Measurements from ENCODE around the gene METTL8. TPM values are rescaled to one million over a fixed set of nuclear protein-coding genes. Genes with fewer than 3 reads are reported as not detected.
"Not testable (repeated sequence)": the region's sequence is repeated elsewhere in the genome, so short reads cannot be mapped to it uniquely, and the experiment has no call there.

METTL8 gene
- total RNA-seq, 1 experiment from 2014 or later = 34.4 TPM

- CTCF ChIA-PET = not testable (repeated sequence)
Observed at GRCh38 chr2:171382175-171382574, 51.6 kb downstream of the METTL8 start.

DNA sequence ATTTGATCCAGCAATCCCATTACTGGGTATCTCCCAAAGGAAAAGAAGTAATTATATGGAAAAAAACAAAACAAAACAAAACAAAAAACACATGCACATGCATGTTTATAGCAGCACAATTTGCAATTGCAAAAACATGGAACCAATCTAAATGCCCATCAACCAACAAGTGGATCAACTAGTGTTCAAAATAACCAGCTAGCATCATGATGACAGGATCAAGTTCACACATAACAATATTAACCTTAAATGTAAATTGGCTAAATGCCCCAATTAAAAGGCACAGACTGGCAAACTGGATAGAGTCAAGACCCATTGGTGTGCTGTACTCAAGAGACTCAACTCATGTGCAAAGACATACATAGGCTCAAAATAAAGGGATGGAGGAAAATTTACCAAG is 55.9 kb downstream of the METTL8 start:
- peaks cover 51% of the 10 kb centered on the region for H3K79me2 ChIP-seq (ENCODE audit: insufficient read depth, low read length)
- RAD21 ChIA-PET (ENCODE audit: low non-redundant PET in 1 of 2, low total read pairs in 2 of 2, uncharacterized antibody in 2 of 2, unreplicated experiment in 2 of 2); H4K20me1 ChIP-seq (ENCODE audit: insufficient read depth); H3K36me3 ChIP-seq (ENCODE audit: control insufficient read depth in 1 of 2, insufficient read depth in 2 of 2, low read length in 2 of 2); BruUV-seq (replicated peaks); H3K4me3 ChIP-seq (replicated peaks in 1 of 2; ENCODE audit: low read depth in 1 of 2, low read length in 2 of 2); H3K9me2 ChIP-seq (ENCODE audit: insufficient read depth); ATAC-seq; DNase-seq (ENCODE audit: low read depth, low spot score); H2AFZ ChIP-seq (ENCODE audit: low read depth, low read length, poor library complexity, severe bottlenecking); POLR2A ChIA-PET; H3K9me3 ChIP-seq (ENCODE audit: control insufficient read depth in 1 of 2, insufficient read depth in 1 of 2, low read depth in 1 of 2, low read length in 2 of 2); H3K27me3 ChIP-seq (ENCODE audit: insufficient read depth, low read length); intact Hi-C loops (cut with micrococcal nuclease); H3K9ac ChIP-seq (ENCODE audit: low read length); H3K27ac ChIP-seq (ENCODE audit: low read depth, low read length); CTCF ChIA-PET; H3K4me2 ChIP-seq (ENCODE audit: low read length); H3K4me1 ChIP-seq (ENCODE audit: control insufficient read depth in 1 of 2, insufficient read depth in 2 of 2, low read length in 2 of 2): not testable (repeated sequence)

More at GRCh38 chr2:171382175-171382574, 51.6 kb downstream of the METTL8 start:
- H3K27me3 ChIP-seq (ENCODE audit: insufficient read depth, low read length); ATAC-seq; RAD21 ChIA-PET (ENCODE audit: low non-redundant PET in 1 of 2, low total read pairs in 2 of 2, uncharacterized antibody in 2 of 2, unreplicated experiment in 2 of 2); BruUV-seq (replicated peaks); H3K9me3 ChIP-seq (ENCODE audit: control insufficient read depth in 1 of 2, insufficient read depth in 1 of 2, low read depth in 1 of 2, low read length in 2 of 2); H3K4me3 ChIP-seq (replicated peaks in 1 of 2; ENCODE audit: low read depth in 1 of 2, low read length in 2 of 2); H3K4me1 ChIP-seq (ENCODE audit: control insufficient read depth in 1 of 2, insufficient read depth in 2 of 2, low read length in 2 of 2); intact Hi-C loops (cut with micrococcal nuclease); H3K9ac ChIP-seq (ENCODE audit: low read length); H3K36me3 ChIP-seq (ENCODE audit: control insufficient read depth in 1 of 2, insufficient read depth in 2 of 2, low read length in 2 of 2); H3K27ac ChIP-seq (ENCODE audit: low read depth, low read length); H2AFZ ChIP-seq (ENCODE audit: low read depth, low read length, poor library complexity, severe bottlenecking); H4K20me1 ChIP-seq (ENCODE audit: insufficient read depth); DNase-seq (ENCODE audit: low read depth, low spot score); H3K4me2 ChIP-seq (ENCODE audit: low read length); H3K9me2 ChIP-seq (ENCODE audit: insufficient read depth); POLR2A ChIA-PET: not testable (repeated sequence)
- H3K79me2 ChIP-seq (ENCODE audit: insufficient read depth, low read length) = peaks cover 56% of the 10 kb centered on the region

DNA sequence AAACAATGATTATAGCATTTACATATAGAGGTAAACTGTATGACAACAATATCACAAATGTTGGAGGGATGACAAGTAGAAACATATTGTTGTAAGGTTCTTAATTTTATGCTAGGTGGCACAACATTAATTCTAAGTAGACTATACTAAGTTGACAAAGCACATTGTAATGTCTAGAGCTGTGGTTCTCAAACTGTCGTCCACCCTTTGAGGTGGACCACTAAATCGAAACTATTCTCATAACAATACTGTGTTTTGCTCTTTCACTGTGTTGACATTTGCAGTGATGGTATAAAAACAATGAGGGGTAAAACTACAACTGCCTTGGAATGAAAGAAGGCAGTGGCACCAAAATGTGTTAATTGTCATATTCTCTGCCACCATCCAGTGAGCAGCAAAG is 66.1 kb downstream of the METTL8 start:
- Histone ChIP-seq H4K20me1 (ENCODE audit: insufficient read depth) (no peaks in the 10 kb centered on the region), H3K27me3 (ENCODE audit: insufficient read depth, low read length) (no peaks in the 10 kb centered on the region), H3K9ac (ENCODE audit: low read length) (no peak overlapping the region), H3K4me3 (replicated peaks in 1 of 2; ENCODE audit: low read depth in 1 of 2, low read length in 2 of 2) (no peak overlapping the region), H3K4me2 (ENCODE audit: low read length) (no peak overlapping the region), H3K9me3 (ENCODE audit: control insufficient read depth in 1 of 2, insufficient read depth in 1 of 2, low read depth in 1 of 2, low read length in 2 of 2) (0 out of 4 replicates have a peak, but pooled peaks cover 0 to 3% of the 10 kb centered on the region in 2 experiments), H3K9me2 (ENCODE audit: insufficient read depth) (no peaks in the 10 kb centered on the region), H3K27ac (ENCODE audit: low read depth, low read length) (no peak overlapping the region), H2AFZ (ENCODE audit: low read depth, low read length, poor library complexity, severe bottlenecking) (no peak overlapping the region), H3K79me2 (ENCODE audit: insufficient read depth, low read length) (peaks cover 7% of the 10 kb centered on the region), H3K4me1 (ENCODE audit: control insufficient read depth in 1 of 2, insufficient read depth in 2 of 2, low read length in 2 of 2) (peaks cover 0 to 5% of the 10 kb centered on the region in 2 experiments; a peak in 1 of 4 replicates), H3K36me3 (ENCODE audit: control insufficient read depth in 1 of 2, insufficient read depth in 2 of 2, low read length in 2 of 2) (no peaks in the 10 kb centered on the region)
- BruUV-seq (replicated peaks) = no TSS peak
- CTCF ChIA-PET = no interaction called here
- DNase-seq (ENCODE audit: low read depth, low spot score) (no peak), ATAC-seq (no peak)
- intact Hi-C loops (cut with micrococcal nuclease) = no loop called here
- RAD21 ChIA-PET (ENCODE audit: low non-redundant PET in 1 of 2, low total read pairs in 2 of 2, uncharacterized antibody in 2 of 2, unreplicated experiment in 2 of 2) = no interaction called here
- POLR2A ChIA-PET = interaction anchor here (0.6 kb wide), 1 partner anchor 40 kb away, joined by 3 read pairs; no protein-coding TSS in a partner anchor
- no peak for TF ChIP-seq ZFX (IDR thresholded peaks at IDR 0.05)
- no peak for TF ChIP-seq SIN3A (IDR thresholded peaks at IDR 0.05; ENCODE audit: low read depth)
- no peak for TF ChIP-seq JUND (IDR thresholded peaks at IDR 0.05)
- TF ChIP-seq YY1 (IDR thresholded peaks at IDR 0.05; ENCODE audit: extremely low read depth, insufficient replicate concordance, low read depth, low read length) = no peak
- TF ChIP-seq, protein P1, sequence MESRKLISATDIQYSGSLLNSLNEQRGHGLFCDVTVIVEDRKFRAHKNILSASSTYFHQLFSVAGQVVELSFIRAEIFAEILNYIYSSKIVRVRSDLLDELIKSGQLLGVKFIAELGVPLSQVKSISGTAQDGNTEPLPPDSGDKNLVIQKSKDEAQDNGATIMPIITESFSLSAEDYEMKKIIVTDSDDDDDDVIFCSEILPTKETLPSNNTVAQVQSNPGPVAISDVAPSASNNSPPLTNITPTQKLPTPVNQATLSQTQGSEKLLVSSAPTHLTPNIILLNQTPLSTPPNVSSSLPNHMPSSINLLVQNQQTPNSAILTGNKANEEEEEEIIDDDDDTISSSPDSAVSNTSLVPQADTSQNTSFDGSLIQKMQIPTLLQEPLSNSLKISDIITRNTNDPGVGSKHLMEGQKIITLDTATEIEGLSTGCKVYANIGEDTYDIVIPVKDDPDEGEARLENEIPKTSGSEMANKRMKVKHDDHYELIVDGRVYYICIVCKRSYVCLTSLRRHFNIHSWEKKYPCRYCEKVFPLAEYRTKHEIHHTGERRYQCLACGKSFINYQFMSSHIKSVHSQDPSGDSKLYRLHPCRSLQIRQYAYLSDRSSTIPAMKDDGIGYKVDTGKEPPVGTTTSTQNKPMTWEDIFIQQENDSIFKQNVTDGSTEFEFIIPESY (IDR thresholded peaks at IDR 0.05; ENCODE audit: extremely low read depth, insufficient replicate concordance, low read length) = no peak
- TF ChIP-seq ZNF274 (IDR thresholded peaks at IDR 0.05; ENCODE audit: low read depth, low read length) = no peak
- no peak for TF ChIP-seq ELF1 (IDR thresholded peaks at IDR 0.05; ENCODE audit: borderline replicate concordance, low read depth)
- no peak for TF ChIP-seq REST (IDR thresholded peaks at IDR 0.05; ENCODE audit: low read depth)

Data from HCT116 (cell line).